IMR-90 (cell line): ENCODE results near the gene TMPRSS12. TPM values are rescaled to one million over a fixed set of nuclear protein-coding genes. Genes with fewer than 3 reads are reported as not detected.

Experiments
- ATAC-seq: fragments of 200-7000 bp; cut with Tn5 transposase; 2 replicates; pipeline ENCODE4 v1.9.1; 2020; ENCODE audit warnings: low read depth, mild to moderate bottlenecking, moderate library complexity
- BruUV-seq: library from RNA; stranded (reverse); fragments of 400-500 nt; replicated peaks from 2 replicates; lab custom pipeline; 2021; lab: Mats Ljungman, UMichigan
- CTCF ChIA-PET: fragments of 300-600 bp; formaldehyde crosslinking; extraction: SDS; loops from one replicate; lab custom pipeline; 2021; ENCODE audit warnings: antibody characterized with exemption; lab: Yijun Ruan, JAX
- POLR2A ChIA-PET: fragments of 300-600 bp; sonication (Branson Sonifier 250); formaldehyde crosslinking; loops from one replicate; lab custom pipeline; 2022; ENCODE audit warnings: antibody characterized with exemption; ENCODE audit not compliant: unreplicated experiment; lab: Charles Lee
- DNase-seq: peaks from one replicate; pipeline ENCODE4 v3.0.0; 2013
- H2AFZ ChIP-seq: replicated peaks from 2 replicates; pipeline ENCODE3; 2013; ENCODE audit warnings: low read length, mild to moderate bottlenecking; ENCODE audit not compliant: poor library complexity
- H2AK5ac ChIP-seq: 2 replicates; pipeline ENCODE4 v1.6.1; 2013; ENCODE audit warnings: low read depth, low read length, inconsistent platforms
- H2AK9ac ChIP-seq: replicated peaks from 2 replicates; pipeline ENCODE3; 2013; ENCODE audit warnings: mild to moderate bottlenecking, low read depth, low read length, moderate library complexity; ENCODE audit not compliant: poor library complexity
- H2BK120ac ChIP-seq: 2 replicates; pipeline ENCODE4 v1.6.1; 2013; ENCODE audit warnings: low read depth, low read length, inconsistent platforms
- H2BK15ac ChIP-seq: 3 replicates; pipeline ENCODE4 v1.6.1; 2013; ENCODE audit warnings: low read depth, low read length, inconsistent platforms
- H2BK20ac ChIP-seq: 2 replicates; pipeline ENCODE4 v1.6.1; 2013; ENCODE audit warnings: low read depth, mild to moderate bottlenecking, inconsistent platforms, low read length, moderate library complexity
- H2BK5ac ChIP-seq: 2 replicates; pipeline ENCODE4 v1.6.1; 2013; ENCODE audit warnings: mild to moderate bottlenecking, low read depth, low read length, inconsistent platforms; ENCODE audit not compliant: poor library complexity, severe bottlenecking
- H3K14ac ChIP-seq: replicated peaks from 2 replicates; pipeline ENCODE4 v1.6.1; 2013; ENCODE audit warnings: low read depth, low read length, inconsistent platforms
- H3K18ac ChIP-seq: 2 replicates; pipeline ENCODE4 v1.6.1; 2013; ENCODE audit warnings: low read depth, low read length, control low read depth
- H3K23ac ChIP-seq: 2 replicates; pipeline ENCODE4 v1.6.1; 2013; ENCODE audit warnings: low read depth, low read length, inconsistent platforms
- H3K27ac ChIP-seq: 2 replicates; pipeline ENCODE4 v1.5.1; 2013; ENCODE audit warnings: mild to moderate bottlenecking, control low read depth, low read length; ENCODE audit not compliant: insufficient read depth
- H3K27me3 ChIP-seq: 2 replicates; pipeline ENCODE4 v1.6.1; 2013; ENCODE audit warnings: low read length; ENCODE audit not compliant: control insufficient read depth, insufficient read depth
- H3K36me3 ChIP-seq: 2 replicates; pipeline ENCODE4 v1.6.1; 2013; ENCODE audit warnings: low read length, mixed read lengths; ENCODE audit not compliant: control insufficient read depth, insufficient read depth
- H3K4ac ChIP-seq: 2 replicates; pipeline ENCODE4 v1.6.1; 2013; ENCODE audit warnings: low read depth, low read length, inconsistent platforms
- H3K4me1 ChIP-seq: 2 replicates; pipeline ENCODE4 v1.6.1; 2013; ENCODE audit warnings: low read length, mixed read lengths; ENCODE audit not compliant: control insufficient read depth, insufficient read depth
- H3K4me2 ChIP-seq: 2 replicates; pipeline ENCODE4 v1.6.1; 2013; ENCODE audit warnings: low read depth, mild to moderate bottlenecking, control low read depth, low read length, moderate library complexity
- H3K4me3 ChIP-seq: 2 replicates; pipeline ENCODE4 v1.5.1; 2013; ENCODE audit warnings: low read depth, mild to moderate bottlenecking, control low read depth, low read length, moderate library complexity; ENCODE audit not compliant: insufficient read depth
- H3K56ac ChIP-seq: 2 replicates; pipeline ENCODE4 v1.6.1; 2013; ENCODE audit warnings: low read length, inconsistent platforms; ENCODE audit not compliant: insufficient read depth; ENCODE audit errors: extremely low read depth
- H3K79me1 ChIP-seq, 2 experiments: 2 replicates each; pipeline ENCODE4 v1.6.1; 2013; ENCODE audit warnings: low read length in 2 of 2, inconsistent platforms in 1 of 2, low read depth in 1 of 2
- H3K9ac ChIP-seq: 2 replicates; pipeline ENCODE4 v1.6.1; 2013; ENCODE audit warnings: low read depth, low read length, control low read depth
- H3K9me1 ChIP-seq: 2 replicates; pipeline ENCODE4 v1.6.1; 2013; ENCODE audit warnings: low read length, inconsistent platforms; ENCODE audit not compliant: insufficient read depth
- H3K9me3 ChIP-seq: 2 replicates; pipeline ENCODE4 v1.6.1; 2013; ENCODE audit warnings: low read length; ENCODE audit not compliant: control insufficient read depth, insufficient read depth
- H4K20me1 ChIP-seq: 2 replicates; pipeline ENCODE4 v1.6.1; 2013; ENCODE audit warnings: low read length, inconsistent platforms; ENCODE audit not compliant: insufficient read depth
- H4K5ac ChIP-seq: 2 replicates; pipeline ENCODE4 v1.6.1; 2013; ENCODE audit warnings: mild to moderate bottlenecking, low read depth, low read length, control low read depth
- H4K8ac ChIP-seq, 2 experiments: 2 replicates each; pipeline ENCODE4 v1.6.1; 2013; ENCODE audit warnings: low read depth in 2 of 2, low read length in 2 of 2, control low read depth in 1 of 2, inconsistent platforms in 1 of 2
- H4K91ac ChIP-seq: 2 replicates; pipeline ENCODE4 v1.6.1; 2013; ENCODE audit warnings: low read depth, low read length, inconsistent platforms; ENCODE audit not compliant: insufficient read depth
- BHLHE40 ChIP-seq: fragments of 150-350 bp; IDR thresholded peaks from 2 replicates; pipeline ENCODE4 v1.6.1; 2016; ENCODE audit warnings: mild to moderate bottlenecking, low read depth, low read length
- CEBPB ChIP-seq: IDR thresholded peaks from 2 replicates; pipeline ENCODE4 v1.6.1; 2012; ENCODE audit warnings: low read depth, low read length, improper control_type of control experiment
- CHD1 ChIP-seq: IDR thresholded peaks from 2 replicates; pipeline ENCODE4 v1.6.1; 2012; ENCODE audit warnings: low read depth, low read length, improper control_type of control experiment
- CTCF ChIP-seq: conservative IDR thresholded peaks from 2 replicates; pipeline ENCODE4 v1.5.1; 2012; ENCODE audit warnings: mild to moderate bottlenecking, low read depth, low read length, improper control_type of control experiment
- ELK1 ChIP-seq: fragments of 150-350 bp; IDR thresholded peaks from 2 replicates; pipeline ENCODE4 v1.6.1; 2016; ENCODE audit warnings: low read depth, mild to moderate bottlenecking, low read length, moderate library complexity, borderline replicate concordance
- FOS ChIP-seq: fragments of 150-350 bp; IDR thresholded peaks from 2 replicates; pipeline ENCODE4 v1.6.1; 2016; ENCODE audit warnings: low read depth, low read length
- MAFK ChIP-seq: IDR thresholded peaks from 2 replicates; pipeline ENCODE4 v1.6.1; 2012; ENCODE audit warnings: low read depth, low read length, improper control_type of control experiment
- MAZ ChIP-seq: IDR thresholded peaks from 2 replicates; pipeline ENCODE4 v1.6.1; 2012; ENCODE audit warnings: low read depth, mild to moderate bottlenecking, low read length, improper control_type of control experiment, moderate library complexity, borderline replicate concordance
- MXI1 ChIP-seq: IDR thresholded peaks from 2 replicates; pipeline ENCODE4 v1.6.1; 2012; ENCODE audit warnings: low read depth, mild to moderate bottlenecking, low read length, moderate library complexity, borderline replicate concordance
- NFE2L2 ChIP-seq: fragments of 150-350 bp; IDR thresholded peaks from 2 replicates; pipeline ENCODE4 v1.6.1; 2016; ENCODE audit warnings: low read depth, mild to moderate bottlenecking, low read length
- POLR2A ChIP-seq: IDR thresholded peaks from 2 replicates; pipeline ENCODE4 v1.6.1; 2012; ENCODE audit warnings: mild to moderate bottlenecking, low read depth, low read length
- RAD21 ChIP-seq: IDR thresholded peaks from 2 replicates; pipeline ENCODE4 v1.6.1; 2012; ENCODE audit warnings: low read length, improper control_type of control experiment
- RCOR1 ChIP-seq: IDR thresholded peaks from 2 replicates; pipeline ENCODE4 v1.6.1; 2012; ENCODE audit warnings: mild to moderate bottlenecking, low read length, improper control_type of control experiment; ENCODE audit not compliant: insufficient replicate concordance
- RFX5 ChIP-seq: IDR thresholded peaks from 2 replicates; pipeline ENCODE4 v1.8.0; 2012; ENCODE audit warnings: low read depth, mild to moderate bottlenecking, low read length, moderate library complexity
- SMC3 ChIP-seq: fragments of 150-350 bp; IDR thresholded peaks from 2 replicates; pipeline ENCODE4 v1.6.1; 2016; ENCODE audit warnings: low read depth, mild to moderate bottlenecking, antibody characterized with exemption, low read length, moderate library complexity
- USF2 ChIP-seq: fragments of 150-350 bp; IDR thresholded peaks from 2 replicates; pipeline ENCODE4 v1.6.1; 2017; ENCODE audit warnings: mild to moderate bottlenecking, antibody characterized with exemption, low read length, low read depth
- WGBS, 2 experiments: methylation state at CpG; one replicate each; pipeline versions ENCODE4 v1.1.5 to v1.1.7; 2013; ENCODE audit warnings: missing lambda C conversion rate in 2 of 2; ENCODE audit not compliant: insufficient read length in 1 of 2; ENCODE audit errors: extremely low coverage in 2 of 2; 5-methylcytosine and 5-hydroxymethylcytosine counted together
- dilution Hi-C: fragments of 300-500 bp; cut with HindIII; formaldehyde crosslinking; loops from one replicate; pipeline ENCODE4 v1.14.3; 2018; ENCODE audit warnings: low sequenced_read_pairs; ENCODE audit not compliant: unreplicated experiment
- in situ Hi-C: fragments of 300-500 bp; cut with MboI; formaldehyde crosslinking; loops from 3 replicates; pipeline ENCODE4 v1.14.3; 2019; ENCODE audit warnings: low sequenced_read_pairs, inconsistent platforms, mixed read lengths
- intact Hi-C: fragments of 100-400 bp; cut with micrococcal nuclease; formaldehyde crosslinking; loops from 2 replicates; pipeline ENCODE4 v1.10.0; 2022
- polyA plus RNA-seq, 3 experiments: library from polyadenylated mRNA; depleted of rRNA; stranded (reverse); fragments of >200 nt; gene quantifications; 2 replicates each; pipeline ENCODE4 v1.2.3, GENCODE V29; 2012; ENCODE audit warnings: low replicate concordance in 1 of 3
- total RNA-seq: library from RNA; depleted of rRNA; stranded (reverse); fragments of >200 nt; gene quantifications from 2 replicates; pipeline ENCODE4 v1.2.3, GENCODE V29; 2012

TMPRSS12 gene
- total and polyA plus RNA-seq, 2 of the 4 experiments (the other 2 are of a cell fraction): not detected

- CTCF ChIA-PET: interaction anchor here (0.6 to 0.7 kb wide), 2 partner anchors 18 kb away, joined by 3 read pairs; no protein-coding TSS in a partner anchor
- Histone ChIP-seq H3K14ac (no peak overlapping the region), H3K56ac (no peak overlapping the region), H2BK5ac (no peak overlapping the region), H3K4me2 (no peak overlapping the region), H3K9me3 (no peaks in the 10 kb centered on the region), H2BK15ac (no peak overlapping the region), H4K91ac (no peak overlapping the region), H3K27ac (no peak overlapping the region), H4K20me1 (no peaks in the 10 kb centered on the region), H3K36me3 (no peaks in the 10 kb centered on the region), H4K5ac (no peak overlapping the region), H2AFZ (no peak overlapping the region), H3K18ac (no peak overlapping the region), H3K79me1 (0 out of 4 replicates have a peak, but pooled peaks cover 0 to 5% of the 10 kb centered on the region in 2 experiments), H2BK20ac (no peak overlapping the region), H3K27me3 (no peaks in the 10 kb centered on the region), H4K8ac (no peak overlapping the region), H2BK120ac (no peak overlapping the region), H2AK9ac (no peak overlapping the region), H2AK5ac (no peak overlapping the region), H3K9ac (no peak overlapping the region), H3K9me1 (0 out of 2 replicates have a peak, but pooled peaks cover 4% of the 10 kb centered on the region), H3K4ac (no peak overlapping the region), H3K23ac (no peak overlapping the region), H3K4me3 (no peak overlapping the region), H3K4me1 (peaks cover 18% of the 10 kb centered on the region)
- WGBS, 2 experiments: no CpG with 5 or more reads among the region's 3 CpGs
- in situ Hi-C loops (no loop called here), intact Hi-C loops (no loop called here), dilution Hi-C loops (no loop called here)
- BruUV-seq: no TSS peak
- ATAC-seq: no peak
- POLR2A ChIA-PET: interaction anchor here (0.7 kb wide), 1 partner anchor 31 kb away, joined by 3 read pairs; no protein-coding TSS in a partner anchor
- no peak for TF ChIP-seq CEBPB
- TF ChIP-seq RCOR1: no peak
- no peak for TF ChIP-seq RAD21
- TF ChIP-seq FOS: no peak
- no peak for TF ChIP-seq MAZ
- no peak for TF ChIP-seq CHD1
- TF ChIP-seq ELK1: no peak
- TF ChIP-seq MXI1: no peak
- TF ChIP-seq BHLHE40: no peak
- TF ChIP-seq SMC3: no peak
- no peak for TF ChIP-seq NFE2L2
- TF ChIP-seq POLR2A: no peak
- TF ChIP-seq USF2: no peak
- no peak for TF ChIP-seq RFX5
- TF ChIP-seq MAFK: no peak
- TF ChIP-seq CTCF: no peak
- DNase-seq: no peak
These were observed 87.1 kb downstream of the TMPRSS12 start for GRCh38 chr12:50929831-50930230.
